Glutamatergic neuron (in vitro differentiated cells): Measurements from ENCODE around the gene LRRC56. TPM values are rescaled to one million over a fixed set of nuclear protein-coding genes. Genes with fewer than 3 reads are reported as not detected.

Experiments used
- DNase-seq: peaks from one replicate; pipeline ENCODE4 v3.0.0; 2022
- H3K27ac Mint-ChIP-seq: one replicate; pipeline ENCODE4 v1.8.0; 2020; ENCODE audit warnings: mild to moderate bottlenecking, mixed read lengths, inconsistent platforms; ENCODE audit not compliant: unreplicated experiment
- H3K27me3 Mint-ChIP-seq: one replicate; pipeline ENCODE4 v1.8.0; 2020; ENCODE audit warnings: mild to moderate bottlenecking, moderate library complexity, mixed read lengths, inconsistent platforms; ENCODE audit not compliant: unreplicated experiment
- H3K36me3 Mint-ChIP-seq: one replicate; pipeline ENCODE4 v1.8.0; 2020; ENCODE audit warnings: mild to moderate bottlenecking, mixed read lengths, inconsistent platforms; ENCODE audit not compliant: unreplicated experiment
- H3K4me1 Mint-ChIP-seq: one replicate; pipeline ENCODE4 v1.8.0; 2020; ENCODE audit warnings: mild to moderate bottlenecking, low read depth, mixed read lengths, inconsistent platforms; ENCODE audit not compliant: unreplicated experiment
- H3K4me3 Mint-ChIP-seq: one replicate; pipeline ENCODE4 v1.8.0; 2020; ENCODE audit warnings: mild to moderate bottlenecking, mixed read lengths, inconsistent platforms; ENCODE audit not compliant: unreplicated experiment
- H3K9me3 Mint-ChIP-seq: one replicate; pipeline ENCODE4 v1.8.0; 2020; ENCODE audit warnings: mild to moderate bottlenecking, moderate library complexity, mixed read lengths, inconsistent platforms; ENCODE audit not compliant: unreplicated experiment
- CTCF ChIP-seq: fragments of 200-600 bp; sonication (generic); IDR thresholded peaks from one replicate; pipeline ENCODE4 v1.5.0; 2021; ENCODE audit not compliant: partially characterized antibody, unreplicated experiment
- total RNA-seq: library from RNA; stranded (reverse); fragmentation: NEBNext Ultra II Directional; extraction: Animal tissue kit (Norgen Biotek cat#: 25700); gene quantifications from one replicate; pipeline ENCODE4 v1.2.1, GENCODE V29; 2021; ENCODE audit not compliant: unreplicated experiment

The LRRC56 gene
- total RNA-seq, 1 donor from 2014 or later: 2.6 TPM

DNA sequence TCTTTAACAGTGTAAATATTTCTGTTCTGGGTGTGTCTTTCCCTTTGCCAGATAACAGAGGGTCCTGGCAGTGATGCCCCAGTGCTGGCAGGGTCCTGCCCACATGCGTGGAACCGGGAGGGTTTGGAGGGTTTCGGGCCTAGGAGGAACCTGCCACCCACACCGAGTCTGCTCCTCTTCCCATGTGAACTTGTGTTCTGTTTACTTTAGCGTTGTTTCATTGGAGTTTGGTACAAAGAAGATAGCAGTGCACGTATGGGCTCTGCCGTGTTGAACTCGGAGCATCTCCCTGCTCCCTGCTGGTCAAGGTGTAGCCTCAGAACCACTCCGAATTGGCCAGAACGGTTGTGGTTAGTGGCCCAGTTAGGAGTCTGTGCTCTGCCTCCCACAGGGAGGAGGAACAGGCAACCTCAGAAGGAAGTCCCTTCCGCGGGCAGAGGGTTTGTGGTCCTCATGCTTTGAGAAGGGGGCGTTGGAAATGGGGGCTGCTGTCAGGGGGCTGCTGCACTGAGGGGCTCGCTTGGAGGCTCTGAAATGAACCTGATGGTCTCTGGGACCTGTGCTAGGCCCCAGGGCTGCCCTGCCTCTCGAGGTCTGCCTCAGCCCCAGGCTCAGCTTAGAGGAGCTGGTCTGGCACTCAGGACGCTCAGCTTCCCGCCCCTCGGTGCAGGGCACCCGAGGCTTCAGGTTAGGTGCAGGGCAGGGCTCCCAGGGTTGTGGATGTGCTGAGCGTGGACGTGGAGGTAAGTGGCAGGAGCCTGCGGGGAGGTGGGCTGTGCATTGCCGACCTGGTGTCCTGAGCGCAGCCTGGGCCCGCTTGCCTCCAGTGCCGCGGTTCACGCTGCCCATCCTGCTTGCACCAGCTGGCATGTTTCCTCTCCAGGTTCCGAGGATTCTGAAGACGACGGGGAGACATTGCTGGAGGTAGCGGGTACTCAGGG, 49.3 kb downstream of the LRRC56 start:
- TF ChIP-seq CTCF: no peak
- peaks cover 2% of the 10 kb centered on the region for H3K4me1 Mint-ChIP-seq
- peaks cover 4% of the 10 kb centered on the region for H3K27me3 Mint-ChIP-seq
- DNase-seq: no peak
- H3K27ac Mint-ChIP-seq: no peak overlapping the region
- no peaks in the 10 kb centered on the region for H3K36me3 Mint-ChIP-seq
- peaks cover 4% of the 10 kb centered on the region for H3K9me3 Mint-ChIP-seq
- no peak overlapping the region for H3K4me3 Mint-ChIP-seq

DNA sequence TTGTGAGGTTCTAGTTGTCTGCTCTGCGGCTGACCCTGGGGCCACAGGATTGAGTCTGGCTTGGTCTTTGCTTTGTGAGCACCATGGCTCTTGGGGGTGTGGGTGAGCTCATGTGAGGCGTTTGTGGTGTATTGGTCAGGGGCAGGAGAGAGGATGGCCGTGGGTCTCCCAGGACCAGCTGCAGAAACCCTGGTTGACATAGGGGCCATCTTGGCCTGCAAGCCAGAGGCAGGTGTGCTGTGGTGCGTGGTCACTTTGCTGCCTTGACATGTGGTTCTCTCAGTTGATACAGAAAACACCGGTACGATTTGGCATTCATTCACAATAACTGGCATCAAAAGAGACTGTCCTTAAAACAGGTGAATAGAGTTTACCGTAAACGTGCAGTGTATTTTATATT, 50.2 kb downstream of the LRRC56 start:
- Mint-ChIP-seq H3K4me1 (no peaks in the 10 kb centered on the region), H3K4me3 (no peak overlapping the region), H3K27ac (no peak overlapping the region), H3K36me3 (no peaks in the 10 kb centered on the region), H3K27me3 (peaks cover 4% of the 10 kb centered on the region), H3K9me3 (peaks cover 4% of the 10 kb centered on the region)
- no peak for DNase-seq
- TF ChIP-seq CTCF: no peak

- peaks cover 4% of the 10 kb centered on the region for H3K27me3 Mint-ChIP-seq
- DNase-seq: no peak
- no peak overlapping the region for H3K4me3 Mint-ChIP-seq
- H3K4me1 Mint-ChIP-seq: no peaks in the 10 kb centered on the region
- no peaks in the 10 kb centered on the region for H3K36me3 Mint-ChIP-seq
- no peak for TF ChIP-seq CTCF
- H3K9me3 Mint-ChIP-seq: peaks cover 4% of the 10 kb centered on the region
- no peak overlapping the region for H3K27ac Mint-ChIP-seq
These were observed 50.7 kb downstream of the LRRC56 start for GRCh38 chr11:587978-588380.

- H3K36me3 Mint-ChIP-seq: no peaks in the 10 kb centered on the region
- H3K4me3 Mint-ChIP-seq: no peak overlapping the region
- no peak for DNase-seq
- H3K27me3 Mint-ChIP-seq: peaks cover 4% of the 10 kb centered on the region
- peaks cover 10% of the 10 kb centered on the region for H3K9me3 Mint-ChIP-seq
- no peak overlapping the region for H3K27ac Mint-ChIP-seq
- TF ChIP-seq CTCF: no peak
- no peaks in the 10 kb centered on the region for H3K4me1 Mint-ChIP-seq
These were observed 52.5 kb downstream of the LRRC56 start for GRCh38 chr11:589798-590197.

DNA sequence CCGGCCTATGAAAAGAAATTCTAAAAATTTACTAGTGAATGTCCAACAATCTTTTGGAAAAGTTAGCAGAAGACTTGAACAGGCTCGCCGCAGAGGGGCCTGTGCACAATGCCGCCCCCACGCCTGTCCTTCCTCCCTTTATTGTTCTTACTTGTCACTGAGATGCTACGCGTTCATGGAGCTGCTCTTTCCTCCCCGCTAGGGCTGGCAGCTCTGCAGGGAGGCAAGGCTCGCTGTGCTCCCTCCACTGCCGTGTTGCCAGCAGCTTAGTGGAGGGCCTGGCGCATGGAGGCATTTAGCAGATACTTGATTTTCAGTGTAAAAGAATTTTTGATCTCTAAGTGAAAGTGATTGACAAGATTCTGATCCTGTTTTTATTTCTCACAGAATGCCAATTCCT, 53.7 kb downstream of the LRRC56 start:
- Mint-ChIP-seq H3K27ac (no peak overlapping the region), H3K27me3 (peaks cover 4% of the 10 kb centered on the region), H3K4me3 (no peak overlapping the region), H3K9me3 (peaks cover 10% of the 10 kb centered on the region), H3K4me1 (no peaks in the 10 kb centered on the region), H3K36me3 (no peaks in the 10 kb centered on the region)
- DNase-seq: no peak
- no peak for TF ChIP-seq CTCF
